Cardiac muscle cell (in vitro differentiated cells and primary cell): ENCODE results near the gene FAM131A. TPM values are rescaled to one million over a fixed set of nuclear protein-coding genes. Genes with fewer than 3 reads are reported as not detected.

Source experiments
- DNase-seq, 2 donors: peaks; one replicate each; pipeline versions ENCODE4 v3.0.0 to v3.0.0-alpha.2; 2010 to 2017; ENCODE audit warnings: low read depth in 1 of 2, low spot score in 1 of 2
- H3K27ac ChIP-seq: fragments of 200-600 bp; sonication (generic); 2 replicates; pipeline ENCODE4 v1.5.1; 2016
- H3K27me3 ChIP-seq: fragments of 200-600 bp; sonication (generic); 2 replicates; pipeline ENCODE4 v1.6.0; 2016; ENCODE audit warnings: control low read depth
- H3K36me3 ChIP-seq: fragments of 200-600 bp; sonication (generic); 2 replicates; pipeline ENCODE4 v1.5.1; 2016; ENCODE audit warnings: control low read depth
- H3K4me1 ChIP-seq: fragments of 200-600 bp; sonication (generic); 2 replicates; pipeline ENCODE4 v1.8.1; 2017; ENCODE audit warnings: low read depth, mild to moderate bottlenecking, mixed run types
- H3K4me3 ChIP-seq: fragments of 200-600 bp; sonication (generic); 2 replicates; pipeline ENCODE4 v1.5.1; 2016; ENCODE audit warnings: mild to moderate bottlenecking
- H3K9me3 ChIP-seq: fragments of 200-600 bp; sonication (generic); 2 replicates; pipeline ENCODE4 v1.5.1; 2017; ENCODE audit warnings: low read depth, mild to moderate bottlenecking, control low read depth
- CTCF ChIP-seq: IDR thresholded peaks from 2 replicates; pipeline ENCODE4 v1.5.1; 2012; ENCODE audit warnings: low read depth, mild to moderate bottlenecking, low read length
- polyA plus RNA-seq: library from polyadenylated mRNA; unstranded; fragments of >200 nt; fragmentation: Nextera tagmentation; extraction: Ambion mirVana; gene quantifications from 2 replicates; pipeline ENCODE4 v1.2.1, GENCODE V29; 2016
- total RNA-seq: library from RNA; depleted of rRNA; stranded (reverse); fragments of >200 nt; gene quantifications from 2 replicates; pipeline ENCODE4 v1.2.3, GENCODE V29; 2016

Gene FAM131A
- total and polyA plus RNA-seq, 2 experiments from 2014 or later, result 9.6 to 34.3 TPM

DNA sequence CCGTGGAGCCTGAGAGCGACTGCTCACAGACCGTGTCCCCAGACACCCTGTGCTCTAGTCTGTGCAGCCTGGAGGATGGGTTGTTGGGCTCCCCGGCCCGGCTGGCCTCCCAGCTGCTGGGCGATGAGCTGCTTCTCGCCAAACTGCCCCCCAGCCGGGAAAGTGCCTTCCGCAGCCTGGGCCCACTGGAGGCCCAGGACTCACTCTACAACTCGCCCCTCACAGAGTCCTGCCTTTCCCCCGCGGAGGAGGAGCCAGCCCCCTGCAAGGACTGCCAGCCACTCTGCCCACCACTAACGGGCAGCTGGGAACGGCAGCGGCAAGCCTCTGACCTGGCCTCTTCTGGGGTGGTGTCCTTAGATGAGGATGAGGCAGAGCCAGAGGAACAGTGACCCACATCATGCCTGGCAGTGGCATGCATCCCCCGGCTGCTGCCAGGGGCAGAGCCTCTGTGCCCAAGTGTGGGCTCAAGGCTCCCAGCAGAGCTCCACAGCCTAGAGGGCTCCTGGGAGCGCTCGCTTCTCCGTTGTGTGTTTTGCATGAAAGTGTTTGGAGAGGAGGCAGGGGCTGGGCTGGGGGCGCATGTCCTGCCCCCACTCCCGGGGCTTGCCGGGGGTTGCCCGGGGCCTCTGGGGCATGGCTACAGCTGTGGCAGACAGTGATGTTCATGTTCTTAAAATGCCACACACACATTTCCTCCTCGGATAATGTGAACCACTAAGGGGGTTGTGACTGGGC is 7.3 kb downstream of the FAM131A start:
- no peak for TF ChIP-seq CTCF
- no peak for DNase-seq
- Histone ChIP-seq H3K4me3 (no peak overlapping the region), H3K36me3 (no peaks in the 10 kb centered on the region), H3K27ac (no peak overlapping the region), H3K9me3 (no peaks in the 10 kb centered on the region), H3K4me1 (peaks cover 8% of the 10 kb centered on the region), H3K27me3 (no peaks in the 10 kb centered on the region)

GRCh38 chr3:184345317-184346144 is 8.1 kb downstream of the FAM131A start:
- H3K27ac ChIP-seq, result peak overlapping the region; percentile 41
- no peaks in the 10 kb centered on the region for H3K36me3 ChIP-seq
- no peaks in the 10 kb centered on the region for H3K27me3 ChIP-seq
- peak; percentile 57 for TF ChIP-seq CTCF
- peak; percentile 61 to 71 for DNase-seq
- no peaks in the 10 kb centered on the region for H3K9me3 ChIP-seq
- no peak overlapping the region for H3K4me3 ChIP-seq
- peaks cover 8% of the 10 kb centered on the region for H3K4me1 ChIP-seq

- Histone ChIP-seq H3K27ac (no peak overlapping the region), H3K36me3 (no peaks in the 10 kb centered on the region), H3K4me1 (peaks cover 8% of the 10 kb centered on the region), H3K9me3 (no peaks in the 10 kb centered on the region), H3K4me3 (no peak overlapping the region), H3K27me3 (no peaks in the 10 kb centered on the region)
- TF ChIP-seq CTCF, result no peak
- DNase-seq, result no peak
Observed at GRCh38 chr3:184346480-184347190, 9.2 kb downstream of the FAM131A start.

DNA sequence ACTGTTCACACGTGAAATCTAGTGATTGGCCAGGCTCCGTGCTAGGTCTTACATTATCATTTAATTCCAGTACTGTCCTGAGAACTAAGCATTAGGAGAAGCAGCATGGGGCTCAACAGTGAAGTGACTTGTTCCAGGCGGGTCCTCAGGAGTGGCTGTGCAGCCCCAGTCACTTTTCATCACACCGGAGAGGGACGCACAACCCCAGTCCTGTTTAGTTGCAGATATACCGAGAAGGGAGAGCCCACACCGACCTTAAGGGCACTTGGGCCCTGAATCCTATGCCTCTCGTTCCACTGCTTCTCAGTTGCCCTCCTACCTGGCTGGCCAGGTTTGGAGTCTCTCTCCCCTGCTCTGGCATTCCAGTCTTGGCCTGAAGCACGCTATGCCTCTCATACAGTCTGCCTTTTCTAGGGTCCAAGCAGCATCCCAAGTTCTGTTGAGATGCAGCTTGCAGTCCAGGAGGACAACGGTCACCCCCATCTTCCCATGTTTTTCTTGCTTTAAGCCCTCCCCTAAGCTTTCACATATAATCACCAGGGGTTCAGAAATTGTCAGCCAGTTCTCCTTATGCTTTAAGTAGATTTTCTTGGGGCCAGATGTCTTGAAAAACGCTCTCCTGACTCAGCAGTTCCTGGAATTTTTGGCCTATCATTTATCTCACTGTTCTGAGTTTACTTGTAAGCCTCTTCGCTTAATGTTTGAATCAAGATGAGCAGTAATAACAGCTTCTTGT is 10.1 kb downstream of the FAM131A start:
- Histone ChIP-seq H3K27me3 (no peaks in the 10 kb centered on the region), H3K9me3 (no peaks in the 10 kb centered on the region), H3K4me1 (peaks cover 8% of the 10 kb centered on the region), H3K36me3 (no peaks in the 10 kb centered on the region), H3K27ac (no peak overlapping the region), H3K4me3 (no peak overlapping the region)
- DNase-seq, result peak in 1 of 2 donors; percentile 66
- no peak for TF ChIP-seq CTCF

DNA sequence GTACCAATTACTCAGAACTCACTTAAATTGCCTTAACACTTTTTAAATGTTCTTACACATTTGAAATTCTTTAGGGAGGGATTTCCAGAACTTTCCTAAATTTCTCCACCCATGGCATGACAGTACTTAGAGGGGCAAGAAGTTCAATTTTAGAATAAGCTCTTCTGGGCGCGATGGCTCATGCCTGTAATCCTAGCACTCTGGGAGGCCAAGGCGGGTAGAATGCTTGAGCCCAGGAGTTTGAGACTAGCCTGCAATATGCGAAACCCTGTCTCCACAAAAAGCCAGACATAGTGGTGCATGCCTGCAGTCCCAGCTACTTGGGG is 10.6 kb downstream of the FAM131A start:
- no peak overlapping the region for H3K27ac ChIP-seq
- TF ChIP-seq CTCF, result no peak

More for the DNA sequence above, 10.6 kb downstream of the FAM131A start:
- Histone ChIP-seq H3K4me3 (no peak overlapping the region), H3K9me3 (no peaks in the 10 kb centered on the region), H3K4me1 (peaks cover 8% of the 10 kb centered on the region), H3K36me3 (no peaks in the 10 kb centered on the region), H3K27me3 (no peaks in the 10 kb centered on the region)
- no peak for DNase-seq
